Measurements from ENCODE around the gene DNAJB6.

- TF ChIP-seq POLR2A (IDR thresholded peaks at IDR 0.05) (no peak), CTCF (IDR thresholded peaks at IDR 0.05) (no peak), POLR2AphosphoS5 (IDR thresholded peaks at IDR 0.05) (no peak)
Measured at GRCh38 chr7:157440346-157441022, 103.7 kb downstream of the DNAJB6 start.
